ENCODE measurements around the gene CUL9. TPM values are rescaled to one million over a fixed set of nuclear protein-coding genes. Genes with fewer than 3 reads are reported as not detected.

Gene CUL9
- total RNA-seq, 4 donors from 2014 or later = 41.1 to 69.9 (median 50.3) TPM

- TF ChIP-seq POLR2A (IDR thresholded peaks at IDR 0.05) (no peak), EP300 (IDR thresholded peaks at IDR 0.05; ENCODE audit: low read depth) (no peak), CTCF (IDR thresholded peaks at IDR 0.05) (no peak)
- no peak for DNase-seq
- Histone ChIP-seq H3K27me3 (peaks cover 80% of the 10 kb centered on the region), H3K4me3 (no peak within 1 kb of the TSS), H3K36me3 (no peaks in the 10 kb centered on the region), H3K27ac (no peak within 1 kb of the TSS), H3K4me1 (peaks cover 3 to 13% (median 6%) of the 10 kb centered on the region in 4 donors), H3K9me3 (peaks cover 0 to 3% of the 10 kb centered on the region in 2 donors)
- in situ Hi-C loops (cut with MboI; ENCODE audit: low pct_ligation_motif_present in 1 of 4, low pct_unique_long_range_greater_than_20kb in 1 of 4, low sequenced_read_pairs in 3 of 4) (no loop called here), intact Hi-C loops (cut with DNase I; ENCODE audit: low total_unique reads) (no loop called here)
- 24 to 57% methylated on average over 5 to 21 of the region's 47 CpGs for WGBS, 2 donors (ENCODE audit: low coverage in 1 of 2)
Observed at GRCh38 chr6:43242908-43243663, 61.1 kb downstream of the CUL9 start, which contains the start of gene TTBK1. Gene TTBK1 (plus strand): TSS chr6:43243481. CDS start chr6:43246661, 3,180 bp downstream.

- in situ Hi-C loops (cut with MboI; ENCODE audit: low pct_ligation_motif_present in 1 of 4, low pct_unique_long_range_greater_than_20kb in 1 of 4, low sequenced_read_pairs in 3 of 4) (no loop called here), intact Hi-C loops (cut with DNase I; ENCODE audit: low total_unique reads) (no loop called here)
- H3K36me3 ChIP-seq = no peaks in the 10 kb centered on the region
- H3K4me1 ChIP-seq = peaks cover 3 to 13% (median 6%) of the 10 kb centered on the region in 4 donors
- H3K27me3 ChIP-seq = peaks cover 74% of the 10 kb centered on the region
- no peak for DNase-seq
- 43 to 65% methylated on average over 2 to 15 of the region's 37 CpGs for WGBS, 2 donors (ENCODE audit: low coverage in 1 of 2)
- H3K4me3 ChIP-seq = no peak overlapping the region
- TF ChIP-seq POLR2AphosphoS5 (IDR thresholded peaks at IDR 0.05) = no peak
- TF ChIP-seq EP300 (IDR thresholded peaks at IDR 0.05; ENCODE audit: low read depth) = no peak
- no peak for TF ChIP-seq CTCF (IDR thresholded peaks at IDR 0.05)
- no peak for TF ChIP-seq POLR2A (IDR thresholded peaks at IDR 0.05)
- no peak overlapping the region for H3K27ac ChIP-seq
- peaks cover 0 to 3% of the 10 kb centered on the region in 2 donors for H3K9me3 ChIP-seq
Observed at GRCh38 chr6:43243664-43244321, 61.8 kb downstream of the CUL9 start.

GRCh38 chr6:43246301-43247113, 64.5 kb downstream of the CUL9 start:
- TF ChIP-seq EP300 (IDR thresholded peaks at IDR 0.05; ENCODE audit: low read depth) = no peak
- no peak for TF ChIP-seq POLR2AphosphoS5 (IDR thresholded peaks at IDR 0.05)
- TF ChIP-seq CTCF (IDR thresholded peaks at IDR 0.05) = no peak
- no peak for TF ChIP-seq POLR2A (IDR thresholded peaks at IDR 0.05)
- Histone ChIP-seq H3K36me3 (no peaks in the 10 kb centered on the region), H3K9me3 (no peaks in the 10 kb centered on the region), H3K4me1 (peaks cover 3 to 14% (median 6%) of the 10 kb centered on the region in 4 donors), H3K27ac (peak overlapping the region in 1 of 4 donors; percentile 21), H3K4me3 (peak overlapping the region; percentile 22 to 60 (median 34)), H3K27me3 (peaks cover 60% of the 10 kb centered on the region)
- in situ Hi-C loops (cut with MboI; ENCODE audit: low pct_ligation_motif_present in 1 of 4, low pct_unique_long_range_greater_than_20kb in 1 of 4, low sequenced_read_pairs in 3 of 4) = no loop called here
- intact Hi-C loops (cut with DNase I; ENCODE audit: low total_unique reads) = no loop called here
- WGBS, 2 donors (ENCODE audit: low coverage in 1 of 2) = 35 to 80% methylated on average over 2 to 25 of the region's 27 CpGs
- peak; percentile 71 for DNase-seq
